Inferior parietal cortex (tissue), 1 donor: ENCODE data around the gene DOP1B.

Experiments
- DNase-seq: peaks from one replicate; pipeline ENCODE4 v3.0.0-alpha.2; 2016; ENCODE audit errors: extremely low spot score

DOP1B gene

DNA sequence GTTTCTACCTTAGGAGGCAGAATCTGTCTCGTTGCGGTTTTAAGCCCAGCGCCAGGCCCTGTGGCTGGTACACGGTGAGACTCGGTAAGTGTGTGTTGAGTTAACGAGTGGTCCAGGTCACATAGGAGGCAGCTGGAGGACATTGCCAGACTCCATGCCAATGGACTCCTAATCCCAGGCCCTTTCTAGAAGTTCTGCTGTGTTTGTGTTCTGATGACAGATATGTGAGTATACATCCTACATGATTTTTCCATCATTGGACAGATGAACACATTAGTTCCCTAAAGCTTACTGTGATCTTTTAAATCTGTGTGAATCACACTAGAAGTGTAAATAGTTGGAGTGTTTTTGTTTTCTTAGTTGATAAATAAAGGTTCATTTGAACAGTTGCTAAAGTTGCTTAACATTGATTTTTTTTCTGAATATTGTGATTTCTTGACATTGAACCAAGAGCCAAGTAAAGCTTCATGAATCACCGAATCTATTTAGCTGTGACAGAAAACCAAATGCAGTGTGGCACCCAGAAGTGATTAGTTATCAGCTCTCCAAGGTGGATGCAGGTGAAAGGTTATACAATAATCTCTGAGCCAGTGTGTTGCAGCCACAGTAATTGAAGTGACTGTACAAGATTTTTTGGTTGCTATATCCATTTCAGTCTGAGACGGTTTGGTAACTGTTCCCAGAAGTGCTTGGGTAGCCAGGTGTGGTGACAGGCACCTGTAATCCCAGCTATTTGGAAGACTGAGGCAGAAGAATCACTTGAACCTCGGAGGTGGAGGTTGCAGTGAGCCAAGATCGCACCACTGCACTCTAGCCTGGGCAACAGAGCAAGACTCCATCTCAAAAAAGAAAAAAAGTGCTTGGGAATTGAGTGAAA is 46.3 kb downstream of the DOP1B start:
- no peak for DNase-seq

DNA sequence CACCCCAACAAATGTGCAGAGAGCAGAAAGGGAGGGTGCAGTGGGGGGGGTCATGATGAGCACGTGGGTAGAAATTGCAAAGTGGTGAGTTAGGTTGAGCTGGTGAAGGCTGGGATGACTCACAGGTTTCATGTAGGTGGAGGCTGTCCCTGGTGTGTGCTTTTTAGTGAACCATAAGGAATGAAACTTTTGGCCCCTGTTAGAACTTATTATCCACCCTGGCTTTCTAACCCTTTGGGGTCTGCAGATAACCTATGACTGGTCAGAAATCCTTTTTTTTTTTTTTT is 46.9 kb downstream of the DOP1B start:
- no peak for DNase-seq

DNA sequence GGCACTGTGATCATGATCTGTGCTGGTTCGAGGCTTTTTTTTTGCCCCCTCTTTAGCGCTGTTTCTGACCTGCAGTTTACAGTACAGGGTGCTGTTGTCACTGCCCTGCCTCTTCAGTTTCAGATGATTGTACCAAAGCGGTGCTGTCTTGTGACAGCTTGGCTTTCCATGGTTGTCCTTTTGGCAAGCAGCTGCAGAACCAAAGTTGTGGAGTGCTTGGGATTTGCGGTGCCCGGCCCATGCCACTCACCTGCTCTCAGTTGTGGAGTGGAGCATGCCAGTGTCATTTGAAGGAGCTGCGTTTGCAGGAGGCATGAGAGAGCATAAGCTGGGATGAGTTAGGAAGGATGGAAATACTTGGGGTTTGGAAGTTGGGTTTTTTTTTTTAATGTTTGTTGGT is 48.4 kb downstream of the DOP1B start:
- no peak for DNase-seq

DNA sequence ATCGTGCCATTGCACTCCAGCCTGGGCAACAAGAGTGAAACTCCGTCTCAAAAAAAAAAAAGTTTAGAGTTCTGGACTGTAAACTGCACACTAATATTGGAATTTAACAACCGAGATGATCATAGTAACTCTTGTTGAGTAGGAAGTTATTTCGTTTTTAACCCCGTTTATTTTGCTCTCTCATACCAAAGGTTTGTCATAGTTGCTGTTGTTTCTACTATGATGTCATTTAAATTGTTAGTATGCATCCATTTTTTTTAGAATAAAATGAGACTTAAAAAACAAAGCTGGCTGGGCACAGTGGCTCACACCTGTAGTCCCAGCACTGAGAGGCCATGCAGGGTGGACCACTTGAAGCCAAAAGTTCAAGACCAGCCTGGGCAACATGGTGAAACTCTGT is 49.3 kb downstream of the DOP1B start:
- DNase-seq: no peak
